GM06990 (cell line): Measurements from ENCODE around the gene PLLP.

Experiments used
- DNase-seq: peaks from one replicate; pipeline ENCODE4 v3.0.0-alpha.2; 2011; ENCODE audit not compliant: insufficient read length; ENCODE audit errors: extremely low read depth
- H3K27me3 ChIP-seq: replicated peaks from 2 replicates; pipeline ENCODE4 v1.6.0; 2011; ENCODE audit warnings: low read length; ENCODE audit not compliant: control insufficient read depth, insufficient read depth
- H3K36me3 ChIP-seq: 2 replicates; pipeline ENCODE4 v1.5.1; 2011; ENCODE audit warnings: low read length; ENCODE audit not compliant: control insufficient read depth, insufficient read depth
- H3K4me3 ChIP-seq: replicated peaks from 2 replicates; pipeline ENCODE4 v1.5.1; 2011; ENCODE audit warnings: low read depth, mild to moderate bottlenecking, control low read depth, low read length
- CTCF ChIP-seq: IDR thresholded peaks from 2 replicates; pipeline ENCODE4 v1.5.1; 2011; ENCODE audit warnings: low read length, control low read depth, mild to moderate bottlenecking, inconsistent platforms; ENCODE audit not compliant: insufficient read depth, poor library complexity, severe bottlenecking

The PLLP gene

GRCh38 chr16:57236022-57236350, 48.5 kb downstream of the PLLP start:
- Histone ChIP-seq H3K27me3 (no peaks in the 10 kb centered on the region), H3K4me3 (no peak overlapping the region), H3K36me3 (peaks cover 9% of the 10 kb centered on the region)
- DNase-seq, result no peak
- TF ChIP-seq CTCF, result no peak

GRCh38 chr16:57235128-57236021, 49.1 kb downstream of the PLLP start:
- no peak for TF ChIP-seq CTCF
- H3K36me3 ChIP-seq, result peaks cover 11% of the 10 kb centered on the region
- H3K27me3 ChIP-seq, result no peaks in the 10 kb centered on the region
- peak; percentile 47 for DNase-seq
- no peak overlapping the region for H3K4me3 ChIP-seq

- no peak for TF ChIP-seq CTCF
- no peaks in the 10 kb centered on the region for H3K27me3 ChIP-seq
- H3K36me3 ChIP-seq, result peaks cover 14% of the 10 kb centered on the region
- DNase-seq, result no peak
- H3K4me3 ChIP-seq, result no peak overlapping the region
Observed at GRCh38 chr16:57234707-57235092, 49.8 kb downstream of the PLLP start.

- no peak for TF ChIP-seq CTCF
- DNase-seq, result no peak
- Histone ChIP-seq H3K36me3 (peaks cover 14% of the 10 kb centered on the region), H3K4me3 (no peak overlapping the region), H3K27me3 (no peaks in the 10 kb centered on the region)
Observed at GRCh38 chr16:57233944-57234706, 50.3 kb downstream of the PLLP start.

- Histone ChIP-seq H3K27me3 (no peaks in the 10 kb centered on the region), H3K4me3 (no peak overlapping the region), H3K36me3 (peaks cover 14% of the 10 kb centered on the region)
- no peak for DNase-seq
- no peak for TF ChIP-seq CTCF
Observed at GRCh38 chr16:57231821-57232350, 52.6 kb downstream of the PLLP start.
